ENCODE measurements around the gene GNGT2. TPM values are rescaled to one million over a fixed set of nuclear protein-coding genes. Genes with fewer than 3 reads are reported as not detected.

The GNGT2 gene
- total RNA-seq, 4 donors from 2014 or later, result 1.5 to 4.2 (median 2.7) TPM

DNA sequence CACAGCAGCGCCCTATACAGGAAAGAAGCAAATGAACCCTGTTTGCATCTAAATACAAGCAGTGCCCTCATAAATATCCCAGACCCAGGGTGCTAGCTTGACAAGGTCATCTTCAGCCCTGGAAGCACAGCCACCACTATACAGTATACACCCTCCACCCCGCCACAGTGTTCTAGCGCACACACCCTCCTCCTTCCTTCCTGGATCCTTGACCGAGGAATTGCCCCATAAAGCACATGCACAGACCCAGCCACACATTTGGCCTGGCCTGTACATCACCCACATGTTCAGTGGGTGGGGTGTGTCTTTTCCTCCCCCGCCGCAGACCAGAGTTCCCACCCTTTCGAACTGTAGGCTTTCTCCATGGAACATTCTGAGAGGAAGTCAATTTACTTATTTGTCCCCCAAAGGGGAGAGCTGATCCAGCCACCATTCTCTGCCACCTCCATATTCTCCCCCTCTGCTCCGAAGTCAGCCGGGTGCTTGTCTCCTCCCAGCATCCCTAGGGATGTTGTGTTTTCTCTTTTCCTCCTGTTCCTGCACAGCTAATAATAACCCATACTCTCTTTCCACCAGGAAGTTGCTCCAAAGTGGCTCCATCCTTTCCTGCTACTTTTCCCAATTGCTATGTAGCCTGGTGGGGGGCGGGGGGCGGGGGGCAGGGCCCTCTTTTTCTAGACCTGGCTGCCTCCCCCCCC is 6.7 kb upstream of the GNGT2 start:
- peak; percentile 10 to 15 for DNase-seq
- Histone ChIP-seq H3K4me1 (peaks cover 13 to 31% of the 10 kb centered on the region in 2 donors), H3K27ac (no peak overlapping the region), H3K27me3 (no peaks in the 10 kb centered on the region), H3K36me3 (no peaks in the 10 kb centered on the region), H3K4me3 (replicated peaks in 1 of 3) (no peak overlapping the region), H3K9me3 (no peaks in the 10 kb centered on the region)
- 63 to 70% methylated on average over 11 of the region's 11 CpGs for WGBS, 2 donors
- TF ChIP-seq, protein P1, sequence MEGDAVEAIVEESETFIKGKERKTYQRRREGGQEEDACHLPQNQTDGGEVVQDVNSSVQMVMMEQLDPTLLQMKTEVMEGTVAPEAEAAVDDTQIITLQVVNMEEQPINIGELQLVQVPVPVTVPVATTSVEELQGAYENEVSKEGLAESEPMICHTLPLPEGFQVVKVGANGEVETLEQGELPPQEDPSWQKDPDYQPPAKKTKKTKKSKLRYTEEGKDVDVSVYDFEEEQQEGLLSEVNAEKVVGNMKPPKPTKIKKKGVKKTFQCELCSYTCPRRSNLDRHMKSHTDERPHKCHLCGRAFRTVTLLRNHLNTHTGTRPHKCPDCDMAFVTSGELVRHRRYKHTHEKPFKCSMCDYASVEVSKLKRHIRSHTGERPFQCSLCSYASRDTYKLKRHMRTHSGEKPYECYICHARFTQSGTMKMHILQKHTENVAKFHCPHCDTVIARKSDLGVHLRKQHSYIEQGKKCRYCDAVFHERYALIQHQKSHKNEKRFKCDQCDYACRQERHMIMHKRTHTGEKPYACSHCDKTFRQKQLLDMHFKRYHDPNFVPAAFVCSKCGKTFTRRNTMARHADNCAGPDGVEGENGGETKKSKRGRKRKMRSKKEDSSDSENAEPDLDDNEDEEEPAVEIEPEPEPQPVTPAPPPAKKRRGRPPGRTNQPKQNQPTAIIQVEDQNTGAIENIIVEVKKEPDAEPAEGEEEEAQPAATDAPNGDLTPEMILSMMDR (IDR thresholded peaks at IDR 0.05), result no peak
- no peak for TF ChIP-seq POLR2A (IDR thresholded peaks at IDR 0.05)
- intact Hi-C loops (cut with DNase I), result no loop called here

- peaks cover 13 to 31% of the 10 kb centered on the region in 2 donors for H3K4me1 ChIP-seq
- no peaks in the 10 kb centered on the region for H3K36me3 ChIP-seq
- TF ChIP-seq, protein P1 (IDR thresholded peaks at IDR 0.05), result no peak
- no peak for TF ChIP-seq POLR2A (IDR thresholded peaks at IDR 0.05)
- no peaks in the 10 kb centered on the region for H3K9me3 ChIP-seq
- 85 to 88% methylated on average over 13 of the region's 13 CpGs for WGBS, 2 donors
- intact Hi-C loops (cut with DNase I), result no loop called here
- no peak for DNase-seq
- H3K27ac ChIP-seq, result no peak overlapping the region
- no peak overlapping the region for H3K4me3 ChIP-seq (replicated peaks in 1 of 3)
- H3K27me3 ChIP-seq, result no peaks in the 10 kb centered on the region
These were observed 6.1 kb upstream of the GNGT2 start for GRCh38 chr17:49216482-49216881.

DNA sequence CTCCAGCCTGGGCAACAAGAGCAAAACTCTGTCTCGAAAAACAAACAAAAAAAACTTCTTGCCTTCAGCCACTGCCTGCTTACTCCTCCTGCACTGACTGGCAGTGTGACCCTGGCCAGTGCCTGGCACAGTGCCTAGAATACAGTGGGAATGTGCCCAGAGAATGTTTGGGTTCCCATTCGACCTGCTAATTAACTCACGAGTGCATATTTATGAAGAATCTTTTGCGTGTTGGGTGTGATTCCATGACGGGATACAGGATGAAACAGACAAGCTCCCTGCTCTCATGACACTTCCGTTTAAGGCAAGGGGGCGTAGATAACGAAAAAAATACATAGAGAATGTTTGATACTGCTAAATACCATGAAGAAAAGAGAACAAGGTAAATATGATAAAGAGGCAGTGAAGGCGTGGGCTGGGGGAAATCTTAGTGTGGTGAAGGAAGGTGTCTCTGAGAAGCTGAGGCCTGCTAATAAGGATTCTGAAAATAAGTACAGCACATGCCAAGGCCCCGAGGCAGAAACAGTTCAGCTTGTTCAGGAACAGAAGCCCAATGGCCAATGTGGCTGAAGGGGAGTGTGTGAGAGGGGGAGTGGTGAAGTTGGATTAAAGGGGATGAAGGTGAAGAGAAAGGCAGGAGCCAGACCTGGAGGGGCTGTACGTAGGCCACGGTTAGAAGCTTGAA is 4.4 kb upstream of the GNGT2 start:
- DNase-seq, result peak; percentile 75 to 84
- Histone ChIP-seq H3K27me3 (no peaks in the 10 kb centered on the region), H3K36me3 (no peaks in the 10 kb centered on the region), H3K9me3 (no peaks in the 10 kb centered on the region), H3K4me3 (replicated peaks in 1 of 3) (no peak overlapping the region), H3K27ac (peak overlapping the region in 1 of 3 donors; percentile 40), H3K4me1 (peaks cover 13 to 31% of the 10 kb centered on the region in 2 donors)
- WGBS, 2 donors, result 46 to 51% methylated on average over 12 of the region's 12 CpGs
- TF ChIP-seq, protein P1 (IDR thresholded peaks at IDR 0.05), result no peak
- TF ChIP-seq POLR2A (IDR thresholded peaks at IDR 0.05), result no peak
- intact Hi-C loops (cut with DNase I), result no loop called here

- H3K27ac ChIP-seq, result peak overlapping the region in 1 of 3 donors; percentile 40
- 86 to 87% methylated on average over 2 of the region's 2 CpGs for WGBS, 2 donors
- H3K9me3 ChIP-seq, result no peaks in the 10 kb centered on the region
- no peaks in the 10 kb centered on the region for H3K36me3 ChIP-seq
- H3K4me1 ChIP-seq, result peaks cover 13 to 32% of the 10 kb centered on the region in 2 donors
- H3K27me3 ChIP-seq, result no peaks in the 10 kb centered on the region
- no peak overlapping the region for H3K4me3 ChIP-seq (replicated peaks in 1 of 3)
- DNase-seq, result no peak
- intact Hi-C loops (cut with DNase I), result no loop called here
- TF ChIP-seq, protein P1 (IDR thresholded peaks at IDR 0.05), result no peak
- no peak for TF ChIP-seq POLR2A (IDR thresholded peaks at IDR 0.05)
These were observed 3.5 kb upstream of the GNGT2 start for GRCh38 chr17:49213847-49214246.

- WGBS, 2 donors, result 64% methylated on average over 3 to 5 of the region's 5 CpGs
- H3K4me3 ChIP-seq (replicated peaks in 1 of 3), result no peak overlapping the region
- H3K9me3 ChIP-seq, result no peaks in the 10 kb centered on the region
- DNase-seq, result no peak
- no peaks in the 10 kb centered on the region for H3K27me3 ChIP-seq
- H3K27ac ChIP-seq, result peak overlapping the region in 1 of 3 donors; percentile 40
- intact Hi-C loops (cut with DNase I), result no loop called here
- H3K36me3 ChIP-seq, result no peaks in the 10 kb centered on the region
- H3K4me1 ChIP-seq, result peaks cover 13 to 32% of the 10 kb centered on the region in 2 donors
- TF ChIP-seq, protein P1 (IDR thresholded peaks at IDR 0.05), result no peak
- no peak for TF ChIP-seq POLR2A (IDR thresholded peaks at IDR 0.05)
These were observed 3.0 kb upstream of the GNGT2 start for GRCh38 chr17:49213399-49213798.
